Fibroblast of lung (primary cell): ENCODE data around the gene AMFR.

ENCODE experiments used
- EZH2 ChIP-seq: IDR thresholded peaks from 2 replicates; pipeline ENCODE4 v1.5.1; 2012; ENCODE audit warnings: low read length, control low read depth, mild to moderate bottlenecking; ENCODE audit errors: missing control alignments
- TF ChIP-seq, protein P1 (sequence below), 2 donors: IDR thresholded peaks in 1 of 2; conservative IDR thresholded peaks in 1 of 2; 1 replicate in 1 of 2; 2 replicates in 1 of 2; pipeline ENCODE4 v1.5.1; 2011 to 2012; ENCODE audit warnings: low read length in 2 of 2, control low read depth in 1 of 2, inconsistent platforms in 1 of 2, low read depth in 1 of 2, mild to moderate bottlenecking in 1 of 2

DNA sequence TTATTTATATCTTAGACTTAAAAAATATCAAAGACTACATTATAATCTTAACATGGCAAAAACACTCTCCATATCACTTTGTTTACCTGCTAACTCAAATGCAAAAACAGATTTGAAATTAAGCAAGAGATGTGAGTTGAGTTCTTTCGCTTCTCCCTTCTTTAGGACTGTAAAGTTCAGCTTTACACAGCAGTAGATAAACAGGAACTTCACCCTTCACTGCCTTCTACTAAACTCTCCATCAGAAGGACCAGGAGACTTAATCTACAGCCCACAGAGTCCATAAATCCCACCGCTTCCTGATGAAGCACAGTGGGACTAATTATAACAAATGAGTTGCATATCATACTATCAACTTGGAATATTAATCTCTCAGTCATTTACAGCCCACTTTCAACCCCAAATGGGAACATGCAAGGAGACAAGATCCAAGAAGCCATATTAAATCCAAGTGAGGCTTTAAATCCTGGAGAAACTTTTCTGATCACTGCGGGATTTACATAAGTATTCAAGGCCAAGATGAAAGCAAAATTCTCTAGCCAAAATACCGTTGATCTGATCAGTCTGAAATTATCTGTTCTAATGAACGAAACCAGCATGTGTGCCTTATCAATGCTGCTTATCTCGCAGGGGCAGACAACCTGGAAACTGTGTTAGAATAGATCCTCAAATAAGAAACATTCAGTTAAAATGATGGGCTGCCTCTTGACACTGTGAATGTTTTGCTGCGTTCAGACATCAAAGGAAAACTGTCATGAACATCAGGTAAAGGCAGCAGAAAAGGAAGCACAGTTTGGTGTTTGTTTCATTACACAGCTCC lies 1.6 kb downstream of the AMFR start:
- TF ChIP-seq, protein P1, sequence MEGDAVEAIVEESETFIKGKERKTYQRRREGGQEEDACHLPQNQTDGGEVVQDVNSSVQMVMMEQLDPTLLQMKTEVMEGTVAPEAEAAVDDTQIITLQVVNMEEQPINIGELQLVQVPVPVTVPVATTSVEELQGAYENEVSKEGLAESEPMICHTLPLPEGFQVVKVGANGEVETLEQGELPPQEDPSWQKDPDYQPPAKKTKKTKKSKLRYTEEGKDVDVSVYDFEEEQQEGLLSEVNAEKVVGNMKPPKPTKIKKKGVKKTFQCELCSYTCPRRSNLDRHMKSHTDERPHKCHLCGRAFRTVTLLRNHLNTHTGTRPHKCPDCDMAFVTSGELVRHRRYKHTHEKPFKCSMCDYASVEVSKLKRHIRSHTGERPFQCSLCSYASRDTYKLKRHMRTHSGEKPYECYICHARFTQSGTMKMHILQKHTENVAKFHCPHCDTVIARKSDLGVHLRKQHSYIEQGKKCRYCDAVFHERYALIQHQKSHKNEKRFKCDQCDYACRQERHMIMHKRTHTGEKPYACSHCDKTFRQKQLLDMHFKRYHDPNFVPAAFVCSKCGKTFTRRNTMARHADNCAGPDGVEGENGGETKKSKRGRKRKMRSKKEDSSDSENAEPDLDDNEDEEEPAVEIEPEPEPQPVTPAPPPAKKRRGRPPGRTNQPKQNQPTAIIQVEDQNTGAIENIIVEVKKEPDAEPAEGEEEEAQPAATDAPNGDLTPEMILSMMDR (conservative IDR thresholded peaks at IDR 0.05 in 1 of 2, IDR thresholded peaks at IDR 0.05 in 1 of 2; ENCODE audit: low read depth in 1 of 2, low read length in 2 of 2): no peak
- TF ChIP-seq EZH2: no peak
